Skin of body (tissue), 2 donors: ENCODE results near the gene ATP4B. TPM values are rescaled to one million over a fixed set of nuclear protein-coding genes. Genes with fewer than 3 reads are reported as not detected.

ENCODE experiments used
- DNase-seq: peaks from one replicate; lab custom pipeline; 2025; lab: John Stamatoyannopoulos, UW
- total RNA-seq: library from RNA; depleted of rRNA; stranded (reverse); fragments of >200 nt; gene quantifications from one replicate; pipeline ENCODE4 v1.2.3, GENCODE V29; 2014

Gene ATP4B
- total RNA-seq = not detected

DNA sequence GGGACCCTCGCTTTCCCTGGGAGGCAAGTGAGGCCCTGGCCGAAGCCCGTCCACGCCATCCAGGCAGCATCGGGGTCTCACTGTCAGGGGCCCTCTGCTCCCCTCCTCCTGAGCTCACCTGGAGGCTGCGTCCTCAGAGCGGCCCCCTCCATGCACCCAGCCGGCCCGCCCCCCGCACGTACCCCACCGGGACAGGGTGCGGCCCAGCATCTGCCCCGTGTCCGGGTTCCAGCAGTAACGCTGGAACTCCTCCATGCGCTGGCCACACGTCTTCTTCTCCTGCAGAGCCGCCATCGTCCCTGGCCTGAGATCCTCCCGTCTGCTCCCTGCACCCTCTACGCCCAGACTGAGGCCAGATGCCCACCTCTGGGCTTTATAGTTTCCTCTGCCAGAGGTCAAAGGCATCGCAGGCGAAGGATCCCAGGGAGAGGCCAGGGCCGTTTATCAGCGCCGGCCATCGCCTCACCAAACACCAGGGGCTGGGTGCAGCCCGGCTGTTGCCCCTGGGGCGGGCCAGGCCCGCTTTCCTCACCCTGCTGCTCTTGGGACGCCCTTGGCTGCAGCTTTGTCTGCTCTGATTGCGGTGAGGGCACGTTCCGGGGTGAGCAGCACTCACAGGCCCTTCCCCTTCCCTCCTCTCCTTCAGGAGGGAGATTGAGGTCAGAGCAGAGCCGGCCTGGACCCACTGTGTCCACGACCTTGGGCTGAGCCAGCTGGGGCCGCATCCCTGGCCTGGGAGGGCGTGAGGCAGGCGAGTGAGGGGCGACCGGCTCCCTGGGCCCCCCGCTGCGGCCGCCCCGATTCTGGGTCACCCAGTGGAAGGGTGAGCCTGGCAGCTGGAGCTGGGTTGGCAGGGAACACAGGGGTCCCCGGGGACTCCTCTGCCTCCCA is at the start of gene ATP4B:
Gene ATP4B (minus strand): TSS at position 348 of the 891 bp plus-strand sequence. CDS start 54 bp downstream, at position 294.
- no peak for DNase-seq

DNA sequence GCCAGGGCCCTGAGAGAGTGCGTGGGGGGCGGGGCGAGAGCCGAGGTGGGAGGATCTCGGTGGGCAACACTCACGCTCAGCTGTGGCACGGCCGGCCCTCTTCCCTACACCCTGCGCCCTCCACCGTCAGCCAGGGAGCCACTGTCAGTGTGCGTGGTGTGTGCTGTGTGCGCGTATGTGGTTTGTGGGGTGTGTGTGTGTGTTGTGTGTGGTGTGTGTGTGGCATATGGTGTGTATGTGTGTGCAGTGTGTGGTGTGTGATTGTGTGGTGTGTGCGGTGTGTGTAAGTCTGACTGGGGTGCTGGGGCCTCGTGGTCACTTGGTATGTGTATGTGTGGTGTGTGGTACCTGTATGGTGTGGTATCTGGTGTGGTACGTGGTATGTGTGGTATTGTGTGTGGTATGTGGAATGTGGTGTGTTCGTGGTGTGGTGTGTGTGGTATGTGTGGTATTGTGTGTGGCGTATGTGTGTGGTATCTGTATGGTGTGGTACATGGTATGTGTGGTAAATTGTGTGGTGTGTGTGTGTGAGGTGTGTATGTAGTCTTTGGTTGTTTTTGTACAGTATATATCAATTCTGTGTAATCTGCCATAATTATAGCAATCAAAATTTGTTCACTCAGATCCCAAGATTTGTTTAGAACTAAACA is 14.1 kb upstream of the ATP4B start:
- DNase-seq = peak; percentile 12

DNA sequence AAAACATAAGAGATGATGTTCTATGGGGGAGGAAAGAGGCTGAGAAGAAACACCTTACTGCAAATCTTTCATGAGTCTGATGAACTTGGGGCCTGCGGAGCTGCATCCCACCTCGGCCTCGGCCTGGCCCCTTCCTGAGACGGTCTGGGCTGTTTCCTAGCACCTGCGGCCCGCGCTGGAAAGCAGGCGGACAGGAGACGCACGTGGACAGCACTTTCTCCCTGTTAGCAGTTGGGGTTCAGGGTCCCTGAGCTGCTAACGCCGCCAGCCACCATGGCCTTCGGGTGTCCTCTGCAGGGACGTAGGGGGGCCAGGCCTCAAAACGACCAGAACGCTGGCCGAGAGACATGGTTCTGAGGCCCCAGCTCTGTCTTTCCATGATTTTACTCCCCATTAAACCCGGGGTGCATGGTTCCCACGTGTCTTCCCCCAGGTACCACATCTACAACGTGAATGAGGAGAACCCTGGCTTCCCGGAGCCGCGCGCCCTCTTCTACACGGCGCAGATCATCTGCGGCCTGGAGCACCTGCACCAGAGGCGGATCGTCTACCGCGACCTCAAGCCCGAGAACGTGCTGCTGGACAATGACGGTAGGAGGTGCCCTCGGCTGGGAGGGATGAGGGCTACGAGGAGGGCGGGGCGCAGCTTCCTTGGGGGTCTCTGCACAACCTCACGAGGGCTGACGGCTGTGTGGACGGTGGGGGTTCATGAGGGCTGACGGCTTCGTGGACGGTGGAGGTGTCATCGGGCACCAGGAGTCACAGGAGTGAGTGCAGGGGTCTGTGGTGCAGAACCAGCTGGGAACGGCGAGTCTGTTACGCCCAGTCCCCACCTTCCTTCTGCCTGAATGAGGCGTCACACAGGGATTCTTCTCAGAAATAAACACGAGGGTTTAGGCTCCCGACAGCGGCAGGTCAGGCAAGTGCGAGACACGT is 13.3 kb upstream of the ATP4B start:
- DNase-seq = no peak

DNA sequence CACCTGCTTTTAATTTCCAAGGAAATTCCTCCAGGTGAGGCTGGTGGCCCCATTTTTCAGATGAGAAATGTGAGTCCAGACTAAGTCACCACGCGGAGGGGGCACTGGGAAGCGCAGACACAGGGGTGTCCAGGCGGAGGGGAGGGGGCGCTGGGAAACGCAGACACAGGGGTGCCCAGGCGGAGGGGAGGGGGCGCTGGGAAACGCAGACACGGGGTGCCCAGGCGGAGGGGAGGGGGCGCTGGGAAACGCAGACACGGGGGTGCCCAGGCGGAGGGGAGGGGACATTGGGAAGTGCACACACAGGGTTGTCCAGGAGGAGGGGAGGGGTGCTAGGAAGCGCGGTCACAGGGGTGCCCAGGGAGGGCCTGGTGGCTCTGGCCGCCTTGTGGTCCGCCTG is 12.5 kb upstream of the ATP4B start:
- no peak for DNase-seq

DNA sequence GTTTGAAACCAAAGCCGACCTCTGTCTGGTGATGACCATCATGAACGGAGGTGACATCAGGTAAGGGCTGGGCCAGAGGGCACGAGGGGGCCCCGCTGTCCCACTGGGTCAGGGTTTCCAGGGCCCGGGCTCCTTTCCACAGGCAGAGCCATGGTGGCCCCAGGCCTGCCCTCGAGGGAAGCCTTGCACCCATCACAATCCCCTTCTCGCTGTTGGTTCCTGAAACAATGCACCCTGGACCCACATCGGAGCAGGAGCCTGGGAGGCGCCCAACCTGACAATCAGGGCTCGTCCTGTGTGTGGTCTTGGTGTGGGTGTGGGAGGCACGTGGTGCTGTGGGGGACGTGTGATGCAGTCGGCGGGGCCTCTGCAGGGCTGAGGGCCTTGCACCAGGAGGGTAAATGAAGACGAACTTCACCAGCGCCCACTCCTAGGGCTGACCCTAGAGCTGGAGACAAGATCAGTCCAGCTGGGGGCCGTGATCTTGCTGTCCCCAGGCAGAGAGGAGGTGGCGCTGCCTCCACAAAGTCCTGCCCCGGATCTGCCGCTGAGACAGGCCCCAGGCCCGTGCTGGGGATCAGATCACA is 11.8 kb upstream of the ATP4B start:
- no peak for DNase-seq

DNA sequence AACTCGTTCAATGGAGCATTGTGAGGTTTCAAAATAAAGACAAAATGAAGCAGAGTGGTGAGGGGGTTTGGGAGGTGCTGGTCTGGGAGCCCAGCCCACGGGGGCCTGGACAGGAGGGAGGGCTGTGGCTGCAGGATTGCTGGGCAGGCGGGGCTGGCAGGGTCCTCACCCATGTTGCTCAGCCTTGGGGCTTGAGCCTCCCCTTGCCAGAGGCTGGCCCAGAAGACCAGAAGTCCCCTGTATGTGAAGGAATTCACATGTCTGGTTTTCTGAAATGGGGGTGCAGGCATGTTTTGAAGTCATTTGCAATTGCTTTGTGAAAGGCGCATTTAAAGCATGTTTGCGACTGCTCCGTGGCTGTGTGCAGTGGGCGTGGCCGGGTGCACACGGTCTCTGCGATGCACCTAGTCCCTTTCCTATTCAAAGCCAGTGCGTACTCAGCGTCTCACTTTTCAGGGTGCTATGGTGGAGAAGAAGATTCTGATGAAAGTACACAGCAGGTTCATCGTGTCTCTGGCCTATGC is 11.3 kb upstream of the ATP4B start:
- DNase-seq = no peak

DNA sequence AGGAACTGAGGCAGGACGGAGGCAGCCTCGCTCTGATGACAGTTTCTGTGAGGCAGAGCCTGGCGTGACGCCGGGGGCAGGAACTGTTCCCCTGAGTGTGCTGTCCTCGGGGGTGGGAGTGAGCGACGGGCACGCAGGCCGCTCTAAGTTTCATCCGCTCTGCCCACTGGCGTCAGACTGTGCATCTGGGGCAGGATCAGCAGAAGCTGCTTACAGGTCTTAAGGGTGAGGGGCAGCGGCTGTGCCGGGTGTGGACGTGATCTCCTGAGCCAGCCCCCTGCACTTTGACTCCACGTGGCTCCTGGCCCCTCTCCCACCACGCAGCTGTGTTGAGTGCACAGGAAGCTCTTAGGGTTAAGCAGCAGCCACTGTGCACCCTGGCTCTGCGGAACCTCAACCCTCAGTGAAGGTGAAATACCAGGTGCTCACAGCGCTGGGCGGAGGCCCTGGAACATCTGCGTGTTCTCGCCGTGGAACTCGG is 10.5 kb upstream of the ATP4B start:
- DNase-seq = no peak

DNA sequence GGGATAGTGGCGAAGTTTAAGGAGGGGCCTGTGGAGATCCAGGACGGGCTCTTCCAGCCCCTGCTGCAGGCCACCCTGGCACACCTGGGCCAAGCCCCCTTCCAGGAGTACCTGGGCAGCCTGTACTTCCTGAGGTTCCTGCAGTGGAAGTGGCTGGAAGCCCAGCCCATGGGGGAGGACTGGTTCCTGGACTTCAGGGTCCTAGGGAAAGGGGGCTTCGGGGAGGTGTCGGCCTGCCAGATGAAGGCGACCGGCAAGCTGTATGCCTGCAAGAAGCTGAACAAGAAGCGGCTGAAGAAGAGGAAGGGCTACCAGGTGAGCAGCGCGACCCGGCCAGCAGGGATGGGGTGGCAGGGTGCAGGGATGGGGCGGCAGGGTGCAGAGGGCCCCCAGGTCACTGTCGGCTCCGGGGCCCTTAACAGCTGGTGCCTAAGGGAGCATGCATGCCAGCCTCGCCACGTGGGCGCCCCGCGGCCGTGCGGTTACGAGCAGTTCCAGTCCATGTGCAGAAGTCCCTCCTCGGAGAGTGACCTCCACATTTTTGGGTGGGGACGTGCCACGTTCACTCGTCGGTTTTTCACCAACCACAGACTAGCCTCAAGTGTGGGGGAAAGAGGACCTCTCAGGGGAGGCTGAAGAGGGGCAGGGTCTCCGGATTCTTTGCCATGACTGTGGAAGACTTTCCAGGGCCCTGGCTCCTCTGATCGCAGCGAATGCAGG is 9.9 kb upstream of the ATP4B start:
- DNase-seq = no peak

DNA sequence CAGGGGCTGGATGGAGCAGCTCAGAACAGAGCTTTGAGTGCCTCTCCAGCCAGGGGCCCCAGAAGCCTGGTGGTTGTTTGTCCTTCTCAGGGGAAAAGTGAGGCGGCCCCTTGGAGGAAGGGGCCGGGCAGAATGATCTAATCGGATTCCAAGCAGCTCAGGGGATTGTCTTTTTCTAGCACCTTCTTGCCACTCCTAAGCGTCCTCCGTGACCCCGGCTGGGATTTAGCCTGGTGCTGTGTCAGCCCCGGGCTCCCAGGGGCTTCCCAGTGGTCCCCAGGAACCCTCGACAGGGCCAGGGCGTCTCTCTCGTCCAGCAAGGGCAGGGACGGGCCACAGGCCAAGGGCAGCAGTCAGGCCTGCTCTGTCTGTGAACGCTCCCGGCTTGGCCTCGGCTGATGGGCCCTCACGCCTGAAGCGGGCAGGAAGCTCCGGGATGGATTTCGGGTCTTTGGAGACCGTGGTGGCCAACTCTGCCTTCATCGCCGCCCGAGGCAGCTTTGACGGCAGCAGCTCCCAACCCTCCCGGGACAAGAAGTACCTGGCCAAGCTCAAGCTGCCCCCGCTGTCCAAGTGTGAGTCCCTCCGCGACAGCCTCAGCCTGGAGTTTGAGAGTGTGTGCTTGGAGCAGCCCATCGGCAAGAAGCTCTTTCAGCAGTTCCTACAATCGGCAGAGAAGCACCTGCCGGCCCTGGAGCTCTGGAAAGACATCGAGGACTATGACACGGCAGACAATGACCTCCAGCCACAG is 9.1 kb upstream of the ATP4B start, which contains the start of gene GRK1:
Gene GRK1 (plus strand): TSS at position 269 of the 751 bp plus-strand sequence. CDS start 168 bp downstream, at position 437.
- no peak for DNase-seq

DNA sequence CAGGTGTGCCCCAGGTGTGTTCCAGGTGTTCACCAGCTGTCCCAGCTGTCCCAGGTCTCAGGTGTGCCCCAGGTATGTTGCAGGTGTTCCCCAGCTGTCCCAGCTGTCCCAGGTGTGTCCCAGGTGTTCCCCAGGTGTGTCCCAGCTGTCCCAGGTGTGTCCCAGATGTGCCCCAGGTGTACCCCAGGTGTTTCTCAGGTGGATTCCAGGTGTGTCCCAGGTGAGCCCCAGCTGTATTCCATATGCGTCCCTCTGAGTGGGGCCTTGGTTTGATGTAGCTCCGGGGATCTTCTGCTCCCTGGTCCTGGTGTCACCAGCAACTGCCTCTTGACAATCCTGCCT is 8.3 kb upstream of the ATP4B start:
- no peak for DNase-seq

DNA sequence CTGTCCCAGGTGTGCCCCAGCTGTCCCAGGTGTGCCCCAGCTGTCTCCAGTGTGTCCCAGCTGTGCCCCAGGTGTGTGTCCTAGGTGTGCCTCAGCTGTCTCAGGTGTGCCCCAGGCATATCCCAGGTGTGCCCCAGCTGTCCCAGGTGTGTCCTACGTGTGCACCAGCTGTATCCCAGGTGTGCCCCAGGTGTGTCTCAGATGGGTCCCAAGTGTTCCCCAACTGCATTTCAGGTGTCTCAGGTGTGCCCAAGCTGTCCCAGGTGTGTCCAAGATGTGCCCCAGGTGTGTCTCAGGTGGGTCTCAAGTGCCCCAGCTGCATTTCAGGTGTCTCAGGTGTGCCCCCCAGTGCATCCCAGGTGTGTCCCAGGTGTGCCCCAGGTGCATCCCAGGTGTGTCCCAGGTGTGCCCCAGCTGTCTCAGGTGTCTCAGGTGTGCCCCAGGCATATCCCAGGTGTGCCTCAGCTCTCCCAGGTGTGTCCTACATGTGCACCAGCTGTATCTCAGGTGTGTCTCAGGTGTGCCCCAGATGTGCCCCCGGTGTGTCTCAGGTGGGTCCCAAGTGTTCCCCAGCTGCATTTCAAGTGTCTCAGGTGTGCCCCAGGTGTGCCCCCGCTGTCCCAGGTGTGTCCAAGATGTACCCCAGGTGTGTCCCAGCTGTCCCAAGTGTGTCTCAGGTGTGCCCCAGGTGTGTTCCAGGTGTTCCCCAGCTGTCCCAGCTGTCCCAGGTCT is 7.8 kb upstream of the ATP4B start:
- DNase-seq = no peak

DNA sequence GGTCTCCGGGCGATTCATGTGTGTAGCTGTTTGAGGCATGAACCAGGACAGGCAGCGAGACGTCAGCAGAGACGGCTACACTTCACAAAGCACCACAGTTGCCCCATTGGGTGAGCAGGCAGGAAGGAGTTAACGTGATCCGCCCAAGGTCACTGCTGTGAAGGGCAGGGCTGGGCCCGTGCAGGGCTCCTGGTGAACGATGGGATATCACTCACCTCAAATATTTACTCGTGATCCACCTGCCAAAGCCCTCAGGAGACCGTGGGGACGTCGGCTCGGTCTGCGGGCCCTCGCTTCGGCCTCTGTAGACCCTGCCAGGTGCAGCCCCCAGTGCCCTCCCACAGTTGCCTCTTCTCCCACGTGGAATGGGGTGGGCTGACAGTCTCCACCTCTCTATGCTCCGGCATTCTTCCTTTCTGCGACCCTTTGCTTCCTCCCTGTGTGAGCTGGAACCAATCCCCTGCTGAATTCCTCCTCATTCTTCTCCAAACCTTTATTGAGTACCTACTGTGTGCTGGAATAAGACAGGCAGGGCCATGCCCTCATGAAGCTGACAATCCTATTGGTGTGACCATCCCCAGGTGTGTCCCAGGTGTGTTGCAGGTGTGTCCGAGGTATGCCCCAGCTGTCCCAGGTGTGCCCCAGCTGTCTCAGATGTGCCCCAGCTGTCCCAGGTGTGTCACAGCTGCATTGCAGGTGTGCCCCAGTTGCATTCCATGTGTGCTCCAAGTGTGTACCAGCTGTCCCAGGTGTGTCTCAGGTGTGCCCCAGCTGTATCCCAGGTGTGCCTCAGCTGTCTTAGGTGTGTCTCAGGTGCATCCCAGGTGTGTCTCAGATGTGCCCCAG is 7.0 kb upstream of the ATP4B start:
- DNase-seq = no peak

DNA sequence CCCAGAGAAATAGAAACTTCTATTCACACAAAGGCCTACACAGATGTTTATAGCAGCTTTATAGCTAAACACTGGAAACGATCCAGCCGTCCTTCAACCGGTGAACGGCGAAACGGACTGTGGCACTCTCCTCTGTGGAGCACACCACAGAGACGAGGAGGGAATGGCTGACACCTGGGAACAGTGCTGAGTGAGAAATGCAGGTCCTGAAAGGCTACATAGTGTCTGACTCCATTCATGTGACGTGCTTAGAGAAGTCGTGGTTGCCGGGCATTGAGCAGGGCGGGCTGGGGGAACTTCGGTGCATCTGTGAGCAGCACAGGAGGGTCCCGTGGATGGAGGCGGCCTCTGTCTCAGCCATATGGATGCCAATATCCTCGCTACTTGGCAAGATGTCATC is 5.9 kb upstream of the ATP4B start:
- DNase-seq = no peak

DNA sequence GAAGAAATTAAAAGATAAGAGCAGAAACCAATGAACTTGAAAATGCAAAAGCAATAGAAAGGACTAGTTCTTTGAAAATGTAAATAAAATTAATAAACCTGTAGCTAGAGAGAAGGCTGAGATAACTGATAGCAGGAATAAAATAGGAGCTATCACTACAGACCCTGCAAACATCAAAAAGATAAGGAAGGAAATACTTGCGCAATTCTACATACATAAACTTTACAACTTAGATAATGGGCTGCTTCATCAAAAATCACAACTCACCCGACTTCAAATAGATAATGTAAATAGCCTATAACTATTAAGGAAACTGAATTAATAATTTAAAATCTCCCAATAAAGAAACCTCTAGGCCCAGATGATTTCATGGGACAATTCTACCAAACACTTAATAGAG is 3.5 kb upstream of the ATP4B start:
- DNase-seq = no peak

DNA sequence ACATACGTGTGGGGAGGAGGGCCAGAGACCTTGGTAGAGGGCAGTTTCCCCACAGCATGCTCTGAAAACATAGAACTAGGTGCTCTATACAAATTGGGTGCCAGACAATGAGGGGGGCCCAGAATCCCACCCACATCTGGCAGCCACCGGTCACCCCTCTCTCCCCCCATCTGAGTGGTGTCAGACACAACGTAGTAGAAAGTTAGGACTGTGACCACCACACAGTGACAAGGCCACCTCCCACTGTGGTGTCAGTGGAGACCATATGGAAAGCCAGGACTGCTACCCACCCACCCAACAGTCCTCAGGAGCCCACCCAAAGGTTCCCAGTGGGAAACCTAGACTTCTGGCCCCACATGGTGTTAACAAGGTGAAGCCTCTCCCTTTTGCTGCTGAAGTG is 2.1 kb upstream of the ATP4B start:
- DNase-seq = no peak

DNA sequence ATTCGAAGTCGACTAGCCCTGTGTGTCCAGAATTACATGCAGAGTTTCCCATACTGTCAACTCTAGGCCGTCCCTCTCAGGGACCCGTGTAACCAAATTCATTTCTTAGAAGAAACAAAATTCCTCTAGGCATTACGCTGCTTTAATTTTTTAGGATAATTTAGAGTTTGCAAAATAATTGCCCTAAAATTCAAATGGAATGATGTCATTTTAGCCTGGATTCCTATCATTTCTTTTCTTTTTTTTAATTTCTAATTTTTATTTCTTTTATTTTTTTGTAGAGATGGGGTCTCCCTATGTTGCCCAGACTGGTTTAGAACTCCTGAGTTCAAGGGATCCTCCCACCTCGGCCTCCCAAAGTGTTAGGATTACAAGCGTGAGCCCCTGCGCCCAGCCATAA is 1.3 kb upstream of the ATP4B start:
- no peak for DNase-seq

DNA sequence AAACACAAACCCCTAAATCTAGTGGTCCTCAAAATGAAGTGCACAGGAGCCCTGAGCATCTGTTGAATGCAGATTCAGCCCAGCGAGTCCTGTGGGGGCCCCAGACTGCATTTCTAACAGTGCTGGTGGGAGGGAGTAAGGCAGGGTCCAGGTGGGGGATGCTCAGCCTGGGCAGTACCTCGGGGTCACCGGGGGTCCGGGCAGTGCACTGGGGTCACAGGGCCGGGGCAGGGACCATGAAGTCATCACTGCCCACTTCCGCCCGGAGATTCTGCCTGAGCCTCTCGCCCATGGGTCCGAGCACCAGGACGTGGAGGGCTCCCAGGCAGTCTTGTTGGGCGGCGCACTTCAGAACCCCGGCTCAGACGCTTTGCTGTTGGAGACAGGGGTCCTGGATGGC is 838 bp upstream of the ATP4B start:
- no peak for DNase-seq
